Bone marrow (tissue), 2 donors: ENCODE measurements around the gene FGF9.

Experiments used
- DNase-seq, 2 donors: peaks; one replicate each; lab custom pipeline; 2025; lab: John Stamatoyannopoulos, UW

The FGF9 gene

DNA sequence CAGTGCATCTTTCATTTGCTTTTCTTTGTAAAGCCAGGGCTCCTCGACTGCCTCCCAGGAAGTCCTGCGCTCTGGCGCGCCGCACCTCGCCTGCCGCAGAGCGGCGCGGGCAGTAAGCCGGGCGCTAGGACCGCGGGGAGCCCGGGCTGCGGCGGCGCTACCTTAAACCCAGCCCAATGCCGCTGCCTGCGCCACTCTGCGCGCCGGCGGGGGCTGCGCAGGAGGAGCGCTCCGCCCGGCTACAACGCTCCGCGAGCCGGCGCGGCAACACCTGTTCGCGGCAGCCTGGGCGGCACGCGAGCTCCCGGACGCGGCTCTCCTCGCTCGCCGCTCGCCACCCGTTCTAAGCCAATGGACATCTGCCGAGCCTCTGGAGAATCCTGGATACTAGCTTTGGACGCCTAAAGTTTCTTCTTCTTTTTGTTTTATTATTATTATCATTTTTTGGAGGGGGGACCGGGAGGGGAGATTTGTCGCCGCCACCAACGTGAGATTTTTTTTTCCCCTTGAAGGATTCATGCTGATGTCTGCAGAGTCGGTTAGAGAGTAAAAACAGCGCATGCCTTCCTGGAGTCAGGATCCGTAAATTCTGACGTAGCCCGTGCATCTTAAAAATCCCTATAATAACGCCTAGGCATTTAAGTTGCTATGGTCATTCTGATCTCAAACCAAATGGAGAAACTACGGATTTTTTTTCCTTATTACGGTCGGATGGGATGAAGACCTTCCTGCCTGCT lies at the start of gene FGF9:
TSS of gene FGF9 (plus strand) at position 191 of the 737 bp plus-strand sequence. CDS start 840 bp downstream, outside the sequence.
- DNase-seq, result no peak

DNA sequence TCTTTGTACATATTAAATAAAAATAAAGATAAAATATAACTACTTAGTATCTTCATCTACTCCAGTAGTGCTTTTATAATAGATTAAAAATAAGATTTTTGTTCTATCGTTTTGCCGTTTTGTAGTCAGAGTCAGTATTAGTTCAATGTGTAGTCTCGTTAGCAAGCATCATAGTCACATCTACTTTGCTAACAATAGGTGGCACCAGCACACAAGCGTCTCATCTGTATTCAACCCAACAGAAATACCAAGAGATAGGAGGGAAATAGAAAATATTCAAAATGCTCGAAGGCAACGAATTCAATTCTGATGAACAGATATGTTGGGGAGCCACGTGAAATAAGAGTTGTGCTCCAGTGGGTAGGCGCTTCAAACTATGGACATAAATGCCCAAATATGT lies 45.5 kb upstream of the FGF9 start:
- DNase-seq, result peak in 1 of 2 donors; percentile 48

DNA sequence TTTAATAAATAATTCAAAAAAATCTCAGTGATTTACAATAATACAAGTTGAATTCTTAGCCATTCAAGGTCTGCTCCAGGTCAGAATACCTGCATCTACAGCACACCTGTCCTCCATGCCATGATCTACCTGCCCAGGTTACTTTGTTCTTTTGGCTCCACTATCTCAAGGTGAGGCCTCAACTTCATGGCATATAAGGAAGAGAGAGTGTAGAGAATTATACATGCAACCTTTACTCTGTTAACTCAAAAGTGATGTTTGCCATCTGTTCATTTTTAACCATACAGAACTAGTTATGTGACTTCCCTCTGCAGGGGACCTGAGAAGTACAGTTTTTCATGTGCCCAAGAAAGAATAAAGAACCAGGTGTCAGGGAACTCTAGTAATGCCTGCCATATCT lies 38.7 kb upstream of the FGF9 start:
- DNase-seq, result no peak

DNA sequence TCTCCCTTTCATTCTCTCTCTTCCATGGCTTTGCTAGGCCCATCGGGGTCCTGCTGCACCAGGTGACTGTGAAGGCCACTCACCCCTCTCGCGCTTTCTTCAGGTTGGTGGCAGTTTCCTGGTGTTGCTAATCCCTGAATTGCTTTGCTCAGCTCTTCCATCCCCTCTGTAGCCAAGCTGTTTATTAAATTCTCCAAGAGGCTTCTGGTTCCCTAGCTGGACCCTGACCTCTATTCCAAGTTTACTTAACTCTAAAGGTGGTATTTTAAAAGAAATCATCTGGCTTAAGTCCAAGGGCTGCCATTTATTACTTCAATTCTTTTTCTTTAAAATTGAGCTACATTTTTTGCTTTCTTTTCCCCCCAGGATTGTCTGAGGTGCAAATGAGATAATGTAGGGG lies 34.2 kb upstream of the FGF9 start:
- no peak for DNase-seq

DNA sequence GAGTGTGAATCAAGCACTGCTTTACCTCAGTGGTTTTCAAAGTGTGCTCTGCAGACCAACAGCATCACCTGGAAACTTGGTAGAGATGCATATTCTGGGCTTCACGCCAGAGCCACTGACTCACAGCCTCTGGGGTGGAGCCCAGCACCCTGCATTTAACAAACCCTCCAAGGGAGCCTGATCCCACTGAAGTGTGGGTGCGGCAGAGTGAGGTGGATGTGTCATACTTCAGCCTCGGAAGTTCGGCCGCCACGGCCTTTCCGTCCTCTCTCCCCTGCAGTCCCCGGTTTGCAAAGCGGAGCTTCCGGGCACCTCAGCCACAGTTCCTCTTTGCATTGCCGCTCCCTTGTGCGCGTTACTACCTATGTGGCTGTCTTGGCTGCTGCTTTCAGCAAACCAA lies 33.6 kb upstream of the FGF9 start:
- DNase-seq, result peak in 1 of 2 donors; percentile 7

DNA sequence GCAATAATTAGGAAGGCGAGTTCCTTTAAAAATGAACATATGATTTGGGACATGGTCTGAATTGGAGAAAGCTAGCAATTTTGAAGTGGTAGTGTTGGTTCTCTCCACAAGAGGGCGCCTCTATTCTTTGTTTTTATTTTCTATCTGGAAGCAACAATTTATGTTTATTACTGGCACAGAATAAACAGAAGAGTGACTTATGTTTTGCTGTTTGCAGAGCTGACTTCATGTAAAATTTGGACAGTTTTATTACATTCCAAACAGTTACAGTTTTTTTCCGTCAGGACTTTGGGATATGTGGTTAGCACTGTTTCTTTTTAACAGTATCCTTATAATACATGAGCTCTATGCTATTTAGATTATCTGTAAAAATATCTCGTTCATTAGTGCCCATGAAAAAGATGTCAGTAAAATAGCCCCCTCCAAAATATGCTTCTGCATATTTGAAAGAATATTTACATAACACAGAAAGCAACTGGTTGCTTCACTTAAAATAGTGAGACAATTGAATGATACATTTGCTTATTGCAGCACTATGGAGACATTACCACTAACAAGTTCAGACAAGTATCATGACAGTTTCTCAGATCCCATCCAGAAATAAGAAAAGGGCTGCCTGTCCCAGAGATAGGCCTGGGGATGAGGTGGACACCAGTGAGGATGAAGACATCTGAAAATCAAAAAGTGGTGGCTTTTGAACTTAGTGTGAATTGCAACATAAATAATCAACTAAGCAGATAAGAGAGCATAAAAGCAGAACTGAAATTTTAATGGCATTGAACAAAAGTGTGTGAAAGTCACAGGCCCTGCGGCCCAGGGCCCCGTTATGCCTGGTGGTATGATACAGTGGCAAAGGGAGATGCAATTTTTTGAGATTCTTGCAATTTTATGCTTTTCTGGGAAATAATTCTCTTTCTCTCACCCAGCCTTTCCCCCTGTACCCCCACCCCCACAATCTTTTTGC lies 32.3 kb upstream of the FGF9 start:
- no peak for DNase-seq

DNA sequence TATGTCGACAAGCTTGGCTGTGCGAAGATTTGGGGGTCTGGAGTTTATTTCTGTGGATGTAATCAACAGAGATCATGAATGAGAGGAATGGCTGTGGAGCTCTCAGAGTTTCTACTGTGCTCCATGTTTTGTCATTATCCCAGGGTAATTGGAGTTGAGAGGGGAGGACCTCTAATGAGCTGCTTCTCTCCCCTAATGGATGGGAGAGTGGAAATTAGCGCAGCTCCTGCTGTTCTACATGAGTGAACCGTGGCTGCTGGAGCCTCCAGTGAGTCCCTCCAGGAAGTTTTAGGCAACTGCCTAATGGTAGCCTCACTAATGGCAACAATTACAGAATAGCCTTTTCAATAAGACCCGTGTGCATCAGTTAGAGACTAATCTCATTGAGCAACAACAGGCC lies 31.3 kb upstream of the FGF9 start:
- no peak for DNase-seq

DNA sequence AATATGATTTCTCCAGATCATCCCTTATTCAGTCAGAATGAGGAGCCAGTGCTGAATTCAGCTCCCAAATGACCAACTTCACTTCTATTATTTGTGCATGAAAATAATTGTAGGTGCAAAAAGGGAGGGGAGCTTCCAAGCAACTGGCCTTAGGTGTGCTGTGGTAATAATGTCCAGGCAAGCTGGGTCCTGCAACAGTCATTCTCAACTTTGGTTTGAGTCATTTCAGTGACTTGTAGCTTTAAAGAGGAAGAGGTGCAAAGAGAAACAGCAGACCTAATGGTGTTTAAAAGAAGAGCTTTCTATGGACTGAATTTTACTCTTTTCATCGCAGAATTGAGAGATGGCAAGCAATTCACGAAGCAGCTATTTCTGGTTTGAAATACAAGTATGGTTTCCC lies 29.2 kb upstream of the FGF9 start:
- DNase-seq, result no peak

DNA sequence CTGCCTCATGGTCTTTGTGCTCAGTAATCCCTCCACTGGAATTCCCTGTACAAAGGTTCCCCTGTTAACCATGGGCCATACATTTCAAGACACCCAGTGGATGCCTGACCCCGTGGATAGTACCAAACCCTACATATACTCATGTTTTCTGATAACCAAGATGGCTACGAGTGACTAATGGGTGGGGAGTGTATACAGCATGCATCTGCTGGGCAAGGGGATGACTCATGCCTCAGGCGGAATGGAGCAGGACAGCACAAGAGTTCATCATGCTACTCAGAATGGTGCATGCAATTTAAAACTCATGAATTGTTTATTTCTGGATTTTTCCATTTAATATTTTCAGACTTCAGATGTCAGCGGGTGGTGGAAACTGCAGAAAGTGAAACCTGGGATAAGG lies 13.3 kb upstream of the FGF9 start:
- no peak for DNase-seq

DNA sequence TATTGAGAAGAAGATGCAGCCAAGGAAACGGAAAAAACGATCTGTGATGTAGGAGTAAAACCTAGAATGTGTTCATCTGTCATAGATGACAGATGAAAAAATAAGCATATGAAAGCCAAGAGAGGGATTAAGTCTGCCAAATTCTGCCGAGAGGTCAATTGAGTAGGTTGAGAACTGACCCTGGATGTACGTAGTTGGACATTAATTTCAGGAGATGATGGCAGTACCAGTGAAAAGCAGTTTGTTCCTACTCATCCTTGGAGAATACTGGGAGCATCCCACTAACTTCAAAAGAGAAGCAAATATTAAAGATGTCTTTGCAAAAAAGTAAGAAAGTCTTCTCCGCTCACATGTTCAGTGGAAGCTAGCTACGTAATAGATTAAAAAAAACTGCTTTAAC lies 11.8 kb upstream of the FGF9 start:
- DNase-seq, result no peak

DNA sequence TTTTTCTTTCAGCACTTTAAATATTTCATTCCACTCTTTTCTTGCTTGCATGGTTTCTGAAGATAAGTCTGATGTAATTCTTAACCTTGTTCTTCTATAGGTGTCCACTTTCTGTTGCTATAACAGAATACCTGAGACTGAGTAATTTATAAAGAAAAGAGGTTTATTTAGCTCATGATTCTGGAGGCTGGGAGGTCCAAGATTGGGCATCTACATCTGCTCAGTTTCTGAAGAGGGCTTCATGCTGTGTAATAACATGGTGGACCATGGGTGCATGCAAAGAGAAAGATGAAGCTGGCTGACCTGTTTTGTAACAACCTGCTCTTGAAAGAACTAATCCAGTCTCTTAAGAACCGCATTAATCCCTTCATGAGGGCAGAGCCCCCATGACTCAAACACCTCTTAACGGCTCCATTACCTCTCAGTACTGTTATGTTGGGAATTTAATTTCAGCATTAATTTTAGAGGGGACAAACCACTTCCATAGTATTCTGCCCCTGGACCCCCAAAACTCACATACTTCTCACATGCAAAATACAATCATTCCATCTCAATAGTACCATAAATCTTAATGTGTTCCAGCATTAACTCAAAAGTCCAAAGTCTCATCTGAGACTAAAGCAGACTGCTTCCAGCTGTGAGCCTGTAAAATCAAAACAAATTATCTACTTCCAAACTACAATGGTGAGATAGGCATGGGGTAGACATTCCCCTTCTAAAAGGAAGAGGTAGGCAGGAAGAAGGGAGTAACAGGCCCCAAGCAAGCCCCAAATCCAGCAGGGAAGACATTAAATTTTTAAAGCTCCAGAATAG lies 9.6 kb upstream of the FGF9 start:
- DNase-seq, result no peak

DNA sequence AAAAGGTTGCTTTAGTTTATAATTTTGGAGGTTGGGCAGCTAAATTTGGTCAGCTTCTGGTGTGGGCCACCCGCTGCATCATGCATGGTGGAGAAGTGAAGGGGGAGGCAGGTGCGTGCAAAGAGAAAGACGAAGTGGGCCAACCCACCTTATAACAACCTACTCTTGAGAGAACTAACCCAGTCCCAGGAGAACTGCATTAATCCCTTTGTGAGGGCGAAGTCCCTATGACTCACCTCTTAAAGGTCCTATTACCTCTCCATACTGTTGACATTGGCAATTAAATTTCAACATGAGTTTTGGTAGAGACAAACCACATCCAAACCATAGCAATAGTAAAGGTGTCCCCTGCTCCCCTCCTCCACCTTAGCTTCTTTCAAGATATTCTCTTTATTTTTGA lies 7.7 kb upstream of the FGF9 start:
- no peak for DNase-seq

DNA sequence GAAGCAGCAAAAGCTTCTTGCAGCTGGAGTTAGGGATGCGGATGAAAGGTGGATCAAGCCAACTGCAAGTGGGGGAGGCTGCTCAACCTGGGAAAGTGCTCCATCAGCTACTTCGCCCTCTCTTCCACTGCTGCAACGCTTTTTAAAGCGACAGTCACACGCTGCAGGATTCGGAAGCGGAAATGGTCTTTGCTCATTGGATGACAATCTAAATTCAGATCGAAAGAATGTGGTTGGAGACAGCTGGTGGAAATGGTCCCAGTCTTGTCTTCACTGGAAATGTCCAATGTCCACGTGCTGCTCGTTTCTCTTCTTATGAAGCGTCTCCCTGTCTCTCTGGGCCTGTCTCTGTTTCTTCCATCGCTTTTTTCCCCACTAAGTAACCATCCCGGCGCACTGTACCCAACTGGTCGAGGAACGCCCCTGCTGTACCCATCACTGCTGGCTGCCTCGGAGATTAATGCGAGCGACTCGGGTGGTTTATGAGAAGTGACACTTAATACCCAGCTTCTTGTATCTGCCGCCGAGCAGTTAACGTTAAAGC lies 2.1 kb upstream of the FGF9 start:
- no peak for DNase-seq

DNA sequence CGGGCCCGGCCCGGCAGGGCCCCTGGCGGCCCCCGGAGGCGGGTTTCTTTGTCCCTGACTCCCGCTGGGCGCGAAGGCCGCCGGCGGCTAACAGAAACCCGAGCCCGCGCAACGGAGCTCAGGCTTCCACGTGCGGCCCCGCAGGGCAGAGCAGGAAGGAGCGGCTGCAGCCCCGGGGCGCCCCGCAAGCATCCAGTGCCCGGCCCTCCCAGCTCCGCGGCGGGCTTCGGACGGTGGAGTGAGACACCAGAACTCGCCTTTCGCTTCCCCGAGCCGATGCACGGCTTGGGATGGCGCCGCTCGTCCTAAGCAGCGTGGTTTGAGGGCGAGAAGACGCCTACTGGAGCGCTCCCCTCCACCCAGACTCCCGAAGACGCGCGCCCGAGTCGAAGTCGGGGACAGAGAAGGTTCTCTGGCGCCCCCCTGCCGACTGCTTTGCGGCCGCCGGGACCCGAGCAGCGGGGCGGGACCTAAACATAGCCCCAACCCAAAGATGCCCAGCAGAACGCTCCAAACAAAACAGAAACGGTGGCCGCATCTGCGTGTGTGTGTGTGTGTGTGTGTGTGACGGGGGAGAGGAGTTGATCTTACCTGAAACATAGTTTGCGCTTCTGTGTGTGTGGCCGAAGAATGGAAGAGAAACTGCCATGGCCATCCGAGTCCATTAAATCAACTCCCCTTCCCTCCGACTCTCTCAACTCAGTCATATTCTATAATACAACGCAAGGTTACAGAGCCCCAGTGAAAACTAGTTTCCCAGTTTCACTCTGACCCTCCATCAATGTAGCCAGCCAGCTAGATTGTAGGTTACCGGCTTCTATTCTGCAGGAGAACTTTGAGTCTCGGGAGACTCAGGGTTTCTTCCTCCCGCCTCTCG lies 629 bp upstream of the FGF9 start:
- DNase-seq, result peak in 1 of 2 donors; percentile 55

DNA sequence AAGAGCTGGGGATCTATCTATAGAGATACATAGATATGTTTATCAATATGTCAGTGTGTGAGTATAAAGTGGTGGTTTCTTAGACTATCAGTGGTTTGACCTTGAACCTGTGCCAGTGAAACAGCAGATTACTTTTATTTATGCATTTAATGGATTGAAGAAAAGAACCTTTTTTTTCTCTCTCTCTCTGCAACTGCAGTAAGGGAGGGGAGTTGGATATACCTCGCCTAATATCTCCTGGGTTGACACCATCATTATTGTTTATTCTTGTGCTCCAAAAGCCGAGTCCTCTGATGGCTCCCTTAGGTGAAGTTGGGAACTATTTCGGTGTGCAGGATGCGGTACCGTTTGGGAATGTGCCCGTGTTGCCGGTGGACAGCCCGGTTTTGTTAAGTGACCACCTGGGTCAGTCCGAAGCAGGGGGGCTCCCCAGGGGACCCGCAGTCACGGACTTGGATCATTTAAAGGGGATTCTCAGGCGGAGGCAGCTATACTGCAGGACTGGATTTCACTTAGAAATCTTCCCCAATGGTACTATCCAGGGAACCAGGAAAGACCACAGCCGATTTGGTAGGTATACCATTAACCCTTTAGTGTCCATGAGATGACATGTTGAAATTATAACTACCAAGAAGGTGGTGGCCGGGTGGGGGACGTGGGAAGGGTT lies 880 bp downstream of the FGF9 start:
- no peak for DNase-seq

DNA sequence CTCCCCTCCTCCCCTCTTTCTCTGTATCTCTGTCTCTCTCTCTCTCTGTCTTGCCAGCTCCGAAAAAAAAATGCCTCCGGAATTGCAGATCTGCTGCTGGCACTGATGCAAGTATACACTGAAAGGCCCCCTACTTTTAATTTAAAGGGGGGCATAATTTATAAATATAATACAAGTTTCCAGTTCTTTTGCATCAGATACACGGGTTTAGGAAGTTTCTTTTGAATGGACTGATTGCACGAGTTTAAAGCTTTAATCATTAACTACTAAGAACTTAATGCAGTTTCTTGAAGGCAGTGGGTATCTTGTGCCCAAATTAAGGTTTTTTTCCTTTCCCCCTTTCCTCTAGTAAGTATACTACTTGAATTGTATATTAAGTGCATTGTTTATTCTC lies 1.4 kb downstream of the FGF9 start:
- DNase-seq, result no peak

DNA sequence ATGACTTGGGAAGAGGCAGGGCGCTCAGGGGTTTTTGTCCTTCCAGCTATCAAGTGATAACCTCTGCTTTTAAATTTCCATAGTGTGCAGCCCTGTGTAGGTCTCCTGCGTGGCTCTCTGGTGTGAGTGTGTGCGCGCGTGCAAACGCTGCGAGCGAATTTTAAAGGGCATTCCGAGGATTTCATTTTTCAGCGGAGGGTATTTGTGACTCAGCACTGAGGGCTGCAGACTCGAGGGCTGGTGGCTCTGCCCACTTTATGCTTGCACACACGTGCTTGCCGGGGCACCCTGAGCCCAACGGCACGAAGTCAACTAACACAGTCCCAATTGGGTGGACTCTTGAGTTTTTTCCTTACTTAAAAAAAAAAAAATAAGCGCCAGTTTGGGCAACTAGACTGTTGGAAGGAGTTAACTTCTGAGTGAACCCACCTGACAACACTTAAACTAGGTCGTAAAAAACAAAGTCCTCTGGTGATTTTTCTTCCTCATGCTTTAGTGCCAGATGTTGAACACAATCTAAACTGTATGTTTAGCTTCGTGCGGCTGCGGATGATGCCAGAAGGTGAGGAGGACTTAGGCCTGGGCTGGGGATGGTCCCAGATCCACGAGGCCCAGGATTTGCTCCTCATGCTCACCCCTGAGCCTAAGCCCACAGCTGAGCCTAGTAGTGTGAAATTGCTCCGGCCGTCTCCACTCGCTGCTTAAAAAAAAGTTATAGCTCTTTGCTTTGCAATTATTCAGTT lies 2.1 kb downstream of the FGF9 start:
- no peak for DNase-seq

DNA sequence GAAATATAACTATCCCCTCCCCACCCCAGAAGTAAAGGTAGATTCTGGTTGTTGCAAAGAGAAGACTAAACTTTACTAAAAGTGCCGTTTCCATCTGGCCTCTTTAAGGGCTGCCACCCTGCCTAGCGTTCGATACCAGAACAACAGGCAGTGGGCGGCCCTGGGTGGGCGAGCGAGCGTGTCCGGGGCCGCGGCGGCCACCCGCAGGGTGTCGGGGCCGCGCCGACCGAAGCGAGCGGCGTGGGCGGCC lies 2.6 kb downstream of the FGF9 start:
- no peak for DNase-seq

DNA sequence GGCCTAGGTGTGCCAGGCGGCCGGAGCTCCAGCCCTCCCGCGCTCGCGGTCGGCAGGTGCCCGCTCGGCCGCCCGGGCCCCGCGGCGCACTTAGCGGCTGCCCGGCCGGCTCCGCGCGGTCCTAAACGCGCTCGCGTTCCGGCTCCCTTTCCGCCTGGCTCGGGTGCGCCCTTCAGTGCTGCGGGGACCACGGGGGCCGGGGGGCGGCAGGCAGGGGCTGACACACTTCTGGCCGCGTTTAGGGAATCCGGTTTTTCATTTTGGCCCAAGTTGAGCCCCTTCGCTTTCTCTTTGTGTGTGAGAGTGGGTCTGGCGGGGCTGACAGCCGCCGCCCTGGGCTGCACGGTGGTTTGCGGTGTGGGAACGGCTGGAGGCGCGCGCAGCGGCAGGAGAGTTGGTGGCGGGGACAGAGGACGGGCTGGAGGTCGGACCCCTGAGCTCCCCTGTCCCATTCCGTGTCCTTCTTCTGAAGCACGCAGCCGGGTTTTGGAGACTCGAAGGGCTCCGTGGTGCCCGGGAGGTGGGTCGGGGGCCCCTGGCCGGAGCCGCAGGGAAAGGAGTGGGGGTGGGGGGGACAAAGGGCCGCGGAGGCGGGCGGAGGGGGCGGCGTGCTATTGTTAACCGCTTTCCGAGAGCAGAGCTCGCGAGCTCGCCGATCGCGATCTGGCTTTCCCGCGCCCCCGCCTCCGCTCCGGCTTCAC lies 3.1 kb downstream of the FGF9 start:
- DNase-seq, result no peak
